Left ventricle myocardium superior (tissue), 1 donor: ENCODE measurements around the gene SPEM1. TPM values are rescaled to one million over a fixed set of nuclear protein-coding genes. Genes with fewer than 3 reads are reported as not detected.
"Not testable (repeated sequence)": the region's sequence is repeated elsewhere in the genome, so short reads cannot be mapped to it uniquely, and the experiment has no call there.

Experiments used
- ATAC-seq: fragments of 200-7000 bp; cut with Tn5 transposase; one replicate; pipeline ENCODE4 v1.9.1; 2020; ENCODE audit warnings: mild to moderate bottlenecking, moderate library complexity
- DNase-seq: peaks from one replicate; pipeline ENCODE4 v3.0.0-alpha.2; 2020
- intact Hi-C: fragments of 100-400 bp; cut with micrococcal nuclease; formaldehyde crosslinking; loops from one replicate; pipeline ENCODE4 v1.11.0; 2022
- total RNA-seq: library from RNA; stranded (reverse); fragmentation: NEBNext Ultra II Directional; extraction: Animal tissue kit (Norgen Biotek cat#: 25700); gene quantifications from one replicate; pipeline ENCODE4 v1.2.1, GENCODE V29; 2021
- donor health status: DM: no; HTN: yes; CAD: no; lungs with severe emphysema.

Gene SPEM1
- total RNA-seq, 1 donor from 2014 or later = not detected

- intact Hi-C loops = no loop called here
- DNase-seq = no peak
- no peak for ATAC-seq
Observed at GRCh38 chr17:7462474-7463371, 42.6 kb downstream of the SPEM1 start.

DNA sequence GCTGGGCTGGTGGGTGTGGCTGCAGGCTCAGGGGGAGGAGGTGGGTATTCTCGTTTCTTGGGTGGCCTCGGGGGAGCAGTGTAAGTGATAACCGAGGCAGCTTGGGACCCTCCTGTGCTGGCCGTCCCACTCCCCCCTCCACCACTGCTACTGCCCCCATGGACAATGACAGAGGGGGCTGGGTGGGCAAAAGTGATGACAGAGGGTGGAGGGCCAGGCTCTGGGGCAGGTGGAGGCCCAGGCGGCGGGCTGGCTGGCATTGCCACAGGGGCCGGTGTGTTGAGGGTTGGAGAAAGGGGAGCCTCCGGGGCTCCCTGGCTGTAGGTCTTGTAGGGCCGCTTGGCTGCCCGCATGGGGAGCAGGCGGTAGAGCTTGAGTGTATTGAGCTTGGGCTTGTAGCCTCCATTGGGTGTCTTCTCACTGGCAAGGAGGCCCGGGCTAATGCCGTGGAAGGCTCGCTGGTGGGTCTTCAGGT, 43.3 kb downstream of the SPEM1 start:
- DNase-seq (no peak), ATAC-seq (no peak)
- intact Hi-C loops = no loop called here

DNA sequence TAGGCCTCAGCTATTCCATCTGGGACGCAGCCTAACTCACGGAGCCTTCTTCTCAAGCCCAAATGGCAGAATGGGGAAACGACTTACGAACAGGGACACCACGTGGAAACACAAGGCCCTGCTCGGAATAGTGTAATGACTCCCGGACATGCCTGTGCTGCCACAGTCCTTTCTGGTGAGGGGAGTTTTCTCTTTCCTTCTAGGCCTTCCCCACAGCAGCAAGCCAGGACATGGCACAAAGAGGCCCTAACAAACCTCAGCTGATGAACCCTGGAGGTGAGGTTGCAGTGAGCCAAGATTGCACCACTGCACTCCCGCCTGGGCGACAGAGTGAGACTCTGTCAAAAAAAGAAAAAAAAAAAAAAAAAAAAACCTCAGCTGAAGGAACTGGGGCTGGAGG, 44.0 kb downstream of the SPEM1 start:
- DNase-seq (no peak), ATAC-seq (no peak)
- intact Hi-C loops = no loop called here

DNA sequence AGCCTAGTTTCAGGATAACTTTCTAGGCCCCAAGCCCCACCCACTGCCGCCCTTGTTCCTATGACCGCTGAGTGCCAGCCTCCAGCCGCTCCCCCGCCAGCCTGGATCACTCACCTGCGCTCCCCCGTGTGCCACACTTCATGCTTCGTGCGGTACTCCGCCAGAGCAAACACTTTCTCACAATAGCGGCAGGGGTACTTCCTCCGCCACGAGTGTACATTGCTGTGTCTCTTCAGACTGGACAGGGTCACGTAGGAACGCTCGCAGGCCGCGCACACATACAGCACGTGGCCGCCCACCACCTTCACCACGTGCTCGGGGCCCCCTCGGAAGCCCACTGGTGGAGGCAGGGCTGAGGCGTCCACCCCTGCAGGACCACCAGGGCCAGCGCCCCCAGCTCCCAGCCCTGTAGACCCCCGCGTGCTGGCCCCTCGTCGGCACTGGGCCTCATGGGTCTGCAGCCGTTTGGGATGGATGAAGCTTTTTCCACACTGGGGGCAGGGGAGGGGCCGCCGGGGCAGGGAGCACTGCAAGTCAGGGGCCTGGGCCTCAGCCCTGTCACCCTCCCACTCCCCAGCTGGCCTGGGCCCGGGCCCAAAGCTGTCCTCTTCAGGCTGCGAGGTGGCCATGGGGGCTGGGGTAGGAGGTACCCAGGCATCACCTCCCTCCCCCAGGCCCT, 45.6 kb downstream of the SPEM1 start:
- intact Hi-C loops = no loop called here
- ATAC-seq (no peak), DNase-seq (no peak)

GRCh38 chr17:7466318-7466638, 46.2 kb downstream of the SPEM1 start:
- intact Hi-C loops = no loop called here
- no peak for ATAC-seq
- DNase-seq = no peak

- intact Hi-C loops = no loop called here
- ATAC-seq (peak; percentile 56), DNase-seq (peak; percentile 85)
Observed at GRCh38 chr17:7466639-7467341, 46.7 kb downstream of the SPEM1 start.

DNA sequence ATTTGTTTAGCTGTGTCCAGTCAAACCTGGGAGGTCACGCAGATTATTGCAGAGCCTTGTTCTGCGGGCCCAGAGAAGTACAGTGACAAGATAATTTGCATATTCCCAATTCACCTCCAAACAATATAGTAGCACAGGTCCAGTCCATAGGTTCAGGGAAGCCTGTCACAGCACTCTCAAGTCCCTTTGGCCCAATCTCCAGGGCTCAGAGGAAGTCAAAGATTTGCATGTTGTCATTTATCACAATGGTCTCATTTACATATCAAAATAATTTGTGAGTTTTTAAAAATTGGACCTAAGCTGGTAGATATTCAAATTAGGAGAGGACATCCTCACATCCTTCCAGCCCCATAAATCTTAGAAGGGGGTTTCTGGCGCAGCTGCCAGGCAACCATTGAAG, 47.4 kb downstream of the SPEM1 start:
- no peak for DNase-seq
- ATAC-seq = no peak
- intact Hi-C loops = no loop called here

- DNase-seq (no peak), ATAC-seq (no peak)
- intact Hi-C loops = no loop called here
Observed at GRCh38 chr17:7468290-7468689, 48.2 kb downstream of the SPEM1 start.

GRCh38 chr17:7468804-7469389, 48.8 kb downstream of the SPEM1 start:
- no peak for ATAC-seq
- intact Hi-C loops = no loop called here
- DNase-seq = no peak

GRCh38 chr17:7469843-7470242, 49.7 kb downstream of the SPEM1 start:
- DNase-seq, ATAC-seq, intact Hi-C loops: not testable (repeated sequence)

- ATAC-seq, intact Hi-C loops, DNase-seq: not testable (repeated sequence)
Observed at GRCh38 chr17:7470457-7470973, 50.4 kb downstream of the SPEM1 start.

Other genes with a start within 250 kb of the SPEM1 start
- gene ASGR1, start 241.0 kb upstream of the SPEM1 start, total RNA-seq = 0.30 TPM
- 21.3 TPM for gene DLG4, start 200.5 kb upstream of the SPEM1 start, total RNA-seq
- gene ACADVL, start 200.4 kb upstream of the SPEM1 start, total RNA-seq = 2,270 TPM
- 23.5 TPM for gene DVL2, start 185.8 kb upstream of the SPEM1 start, total RNA-seq
- gene PHF23, start 180.9 kb upstream of the SPEM1 start, total RNA-seq = 29.4 TPM
- gene GABARAP, start 177.9 kb upstream of the SPEM1 start, total RNA-seq = 456 TPM
- 122 TPM for gene CTDNEP1, start 168.6 kb upstream of the SPEM1 start, total RNA-seq
- gene ELP5, start 168.1 kb upstream of the SPEM1 start, total RNA-seq = 85.3 TPM
- gene CLDN7, start 157.8 kb upstream of the SPEM1 start, total RNA-seq = 1.8 TPM
- gene SLC2A4, start 138.6 kb upstream of the SPEM1 start, total RNA-seq = 170 TPM
- 0.77 TPM for gene YBX2, start 125.7 kb upstream of the SPEM1 start, total RNA-seq
- gene EIF5A, start 112.7 kb upstream of the SPEM1 start, total RNA-seq = 311 TPM
- 75.0 TPM for gene GPS2, start 105.0 kb upstream of the SPEM1 start, total RNA-seq
- gene NEURL4, start 91.0 kb upstream of the SPEM1 start, total RNA-seq = 34.7 TPM
- 17.3 TPM for gene ACAP1, start 83.8 kb upstream of the SPEM1 start, total RNA-seq
- 3.6 TPM for gene KCTD11, start 68.2 kb upstream of the SPEM1 start, total RNA-seq
- not detected for gene TMEM95, start 65.2 kb upstream of the SPEM1 start, total RNA-seq
- 2.2 TPM for gene TNK1, start 39.2 kb upstream of the SPEM1 start, total RNA-seq
- gene PLSCR3, start 25.8 kb upstream of the SPEM1 start, total RNA-seq = 16.1 TPM
- gene TMEM256, start 16.2 kb upstream of the SPEM1 start, total RNA-seq = 53.5 TPM
- 6.5 TPM for gene NLGN2, start 12.5 kb upstream of the SPEM1 start, total RNA-seq
- not detected for gene SPEM2, start 5.3 kb downstream of the SPEM1 start, total RNA-seq
- not detected for gene SPEM3, start 8.5 kb downstream of the SPEM1 start, total RNA-seq
- gene TMEM102, start 15.1 kb downstream of the SPEM1 start, total RNA-seq = 2.1 TPM
- 13.8 TPM for gene FGF11, start 19.2 kb downstream of the SPEM1 start, total RNA-seq
- 9.6 TPM for gene CHRNB1, start 24.7 kb downstream of the SPEM1 start, total RNA-seq
- 70.9 TPM for gene ZBTB4, start 59.3 kb downstream of the SPEM1 start, total RNA-seq
- not detected for gene SLC35G6, start 61.1 kb downstream of the SPEM1 start, total RNA-seq
- gene POLR2A, start 64.0 kb downstream of the SPEM1 start, total RNA-seq = 39.1 TPM
- gene TNFSF12, start 128.7 kb downstream of the SPEM1 start, total RNA-seq = 36.9 TPM
- 8.5 TPM for gene TNFSF13, start 138.4 kb downstream of the SPEM1 start, total RNA-seq
- 32.8 TPM for gene SENP3, start 141.6 kb downstream of the SPEM1 start, total RNA-seq
- gene CD68, start 159.3 kb downstream of the SPEM1 start, total RNA-seq = 26.6 TPM
- 28.0 TPM for gene MPDU1, start 163.5 kb downstream of the SPEM1 start, total RNA-seq
- 1.2 TPM for gene SOX15, start 169.8 kb downstream of the SPEM1 start, total RNA-seq
- 103 TPM for gene FXR2, start 194.6 kb downstream of the SPEM1 start, total RNA-seq
- gene SAT2, start 207.5 kb downstream of the SPEM1 start, total RNA-seq = 74.4 TPM
- gene SHBG, start 209.8 kb downstream of the SPEM1 start, total RNA-seq = not detected
- 3.2 TPM for gene ATP1B2, start 230.6 kb downstream of the SPEM1 start, total RNA-seq